GM21515 (cell line): ENCODE data around the gene DPP8.

Experiments used
- ATAC-seq: cut with Tn5 transposase; IDR thresholded peaks from one replicate; pipeline ENCODE4 v1.9.1; 2021; ENCODE audit not compliant: unreplicated experiment

Gene DPP8

DNA sequence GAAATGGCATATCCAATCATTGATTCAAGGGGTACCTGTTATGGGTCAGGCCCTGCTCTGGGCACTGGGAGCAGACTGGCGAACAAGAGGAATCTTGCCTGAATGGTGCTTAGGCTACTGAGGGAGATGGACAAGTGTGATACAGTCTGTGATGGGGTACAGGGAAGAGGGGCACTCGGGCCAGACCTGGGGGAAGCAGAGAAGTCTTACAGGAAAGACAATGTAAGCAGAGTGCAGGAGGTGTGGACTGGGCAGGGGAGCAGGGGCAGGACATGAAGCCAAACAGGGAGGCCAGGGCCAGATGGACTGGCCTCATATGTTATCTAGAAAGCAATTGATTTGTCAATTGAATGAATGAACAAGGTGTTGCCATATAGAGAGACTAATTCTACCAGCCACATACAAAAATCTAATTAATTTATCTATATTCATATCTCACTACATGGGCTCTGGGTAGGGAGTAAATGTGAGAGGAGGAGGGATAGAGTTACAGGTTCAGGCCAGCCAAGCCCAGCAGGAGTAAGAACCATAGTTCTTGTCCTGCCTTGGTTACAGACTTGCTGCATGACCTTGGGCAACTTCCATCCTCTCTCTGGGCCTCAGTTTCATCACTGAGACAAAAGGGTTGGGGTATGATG lies 91.2 kb downstream of the DPP8 start:
- no peak for ATAC-seq

DNA sequence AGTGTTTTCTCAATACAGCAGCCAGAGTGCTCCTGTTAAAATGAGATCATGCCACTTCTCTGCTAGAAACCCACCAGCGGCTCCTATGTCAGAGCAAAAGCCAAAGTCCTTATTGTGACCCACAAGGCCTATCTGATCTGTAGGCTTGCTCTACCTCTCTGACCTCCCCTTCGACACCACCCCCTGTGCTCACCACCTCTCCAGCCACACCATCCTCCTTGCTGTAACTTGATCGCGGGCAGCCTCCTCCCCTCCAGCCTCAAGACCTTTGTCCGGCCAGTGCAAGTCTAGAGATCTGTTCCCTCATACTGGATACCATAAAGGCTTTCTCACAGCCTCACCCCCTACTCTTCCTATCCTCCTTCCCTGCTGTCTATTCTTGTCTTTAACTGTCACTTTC lies 92.8 kb downstream of the DPP8 start:
- no peak for ATAC-seq

DNA sequence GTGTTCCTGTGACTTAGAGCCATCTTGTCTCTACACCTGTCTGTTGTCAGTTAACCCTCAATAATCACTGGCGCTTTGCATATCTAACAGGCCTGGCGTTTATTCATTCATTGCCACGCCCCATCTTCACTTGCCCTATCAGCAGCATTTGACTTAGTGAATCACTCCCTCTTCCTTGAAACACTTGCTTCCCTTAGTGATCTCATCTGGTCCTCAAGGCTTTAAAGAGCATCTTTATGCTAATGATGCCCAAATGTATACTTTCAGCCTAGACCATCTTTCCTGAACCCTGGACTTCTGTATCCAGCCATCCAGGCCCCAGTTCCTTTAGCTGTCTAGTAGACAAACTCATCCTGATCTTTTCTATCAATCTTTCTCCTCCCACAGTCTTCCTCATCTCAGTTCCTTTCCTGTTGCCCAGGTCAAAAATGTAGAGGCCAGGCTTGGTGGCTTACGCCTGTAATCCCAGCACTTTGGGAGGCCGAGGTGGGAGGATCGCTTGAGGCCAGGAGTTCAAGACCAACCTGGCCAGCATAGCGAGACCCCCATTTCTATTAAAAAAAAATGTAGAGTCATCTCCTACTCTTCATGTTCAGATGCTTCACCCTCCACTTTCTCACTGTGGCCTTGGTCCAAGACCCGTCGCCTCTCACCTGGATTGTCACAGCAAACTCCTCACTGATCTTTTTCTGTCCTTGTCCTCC lies 93.4 kb downstream of the DPP8 start:
- ATAC-seq, result no peak

DNA sequence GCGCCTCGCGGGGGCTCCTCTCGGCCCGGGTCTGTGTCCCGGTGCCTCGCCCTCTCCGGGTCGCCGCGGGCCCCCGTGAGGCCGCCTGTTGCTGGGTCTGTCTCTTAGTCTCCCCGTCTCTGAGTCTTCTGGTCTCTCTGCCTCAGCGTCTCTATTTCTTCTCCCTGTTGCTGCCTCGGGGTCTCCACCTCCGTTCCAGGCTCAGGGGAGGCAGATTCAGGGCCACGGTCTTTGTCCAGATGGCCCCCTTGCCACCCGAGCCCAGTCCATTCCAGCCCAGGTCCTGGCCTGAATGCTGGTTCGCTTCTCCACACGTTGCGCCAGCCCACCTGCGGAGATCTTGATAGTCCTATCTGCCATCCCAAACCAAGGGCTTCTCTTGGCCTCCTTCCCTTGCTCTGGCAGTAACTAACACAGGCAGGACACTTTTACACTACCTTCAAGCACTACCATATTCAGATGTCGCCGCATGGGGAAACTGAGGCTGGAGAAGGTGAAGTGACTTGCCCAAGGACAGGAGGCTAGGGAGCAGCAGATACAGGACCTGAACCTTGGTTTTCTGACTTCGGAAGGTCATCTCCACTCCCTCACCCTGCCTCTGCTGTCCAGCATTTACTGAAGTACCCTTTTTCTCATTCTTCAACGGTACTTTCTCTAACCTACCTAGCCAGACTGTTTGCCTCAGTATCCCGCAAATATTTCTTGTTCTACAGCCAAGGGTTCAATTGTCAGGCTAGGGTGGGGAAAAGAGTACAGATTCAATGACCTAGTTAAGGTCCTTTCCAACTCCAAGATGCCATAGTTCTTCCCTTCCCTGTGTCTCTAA lies 94.1 kb downstream of the DPP8 start:
- ATAC-seq, result no peak

DNA sequence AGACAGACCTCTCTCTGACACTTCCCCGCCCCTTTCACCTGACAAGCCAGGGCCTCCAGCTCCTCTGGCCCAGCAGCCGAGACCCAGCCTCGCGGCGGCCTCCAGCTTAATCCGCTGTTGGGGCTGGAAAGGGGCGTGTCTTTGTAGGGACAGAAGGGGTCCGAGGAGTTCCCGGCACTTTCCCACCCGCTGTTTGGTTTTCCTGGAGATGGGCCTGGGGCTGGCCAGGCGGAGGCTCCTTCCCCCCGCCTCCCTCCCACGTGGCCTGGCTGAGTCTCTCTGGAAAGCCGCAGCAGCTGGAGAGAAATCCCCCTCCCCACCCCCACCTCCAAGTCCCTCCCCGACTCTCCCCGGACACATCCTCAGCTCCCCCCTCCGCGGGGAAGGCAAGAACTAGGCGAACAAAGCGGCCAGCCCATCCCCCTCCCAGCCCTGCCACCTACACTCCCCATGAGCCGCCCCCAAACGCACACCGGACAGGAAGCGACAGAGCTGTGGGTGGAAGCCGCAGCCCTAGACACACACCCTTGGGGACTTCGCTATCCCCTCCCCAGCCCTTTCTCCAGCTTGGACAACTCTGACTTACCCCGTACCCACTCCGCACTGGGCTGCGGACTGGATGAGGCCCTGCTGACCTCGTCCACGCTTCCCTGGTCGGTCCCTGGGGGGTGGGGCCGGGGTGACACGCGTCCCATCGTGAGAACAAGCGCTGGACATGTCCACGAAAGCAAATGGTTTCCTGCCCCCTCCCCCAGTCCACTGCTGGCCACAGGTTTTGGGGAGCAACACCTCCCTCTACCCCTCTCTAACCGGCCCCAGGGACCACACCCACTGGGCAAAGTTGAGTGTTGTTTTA lies 95.9 kb downstream of the DPP8 start:
- no peak for ATAC-seq

DNA sequence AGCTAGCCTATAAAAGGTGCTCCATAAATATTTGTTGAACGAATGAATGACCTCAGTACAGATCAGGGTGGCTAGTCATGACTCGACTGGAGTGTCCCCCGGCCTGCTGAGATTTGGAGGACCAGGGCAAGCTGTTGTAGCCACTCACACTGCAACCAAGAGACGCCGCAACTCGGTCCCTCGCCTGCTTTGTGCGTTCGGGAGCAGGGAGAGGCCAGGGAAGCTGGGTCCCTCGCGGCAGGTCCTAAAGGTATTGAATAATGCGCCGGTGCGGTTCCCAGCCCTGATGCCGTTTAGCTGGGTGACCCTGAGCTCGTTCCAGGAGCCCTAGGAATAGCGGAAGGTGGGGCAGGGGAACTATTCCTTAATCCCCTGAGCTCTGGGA lies 96.5 kb downstream of the DPP8 start:
- ATAC-seq, result no peak

DNA sequence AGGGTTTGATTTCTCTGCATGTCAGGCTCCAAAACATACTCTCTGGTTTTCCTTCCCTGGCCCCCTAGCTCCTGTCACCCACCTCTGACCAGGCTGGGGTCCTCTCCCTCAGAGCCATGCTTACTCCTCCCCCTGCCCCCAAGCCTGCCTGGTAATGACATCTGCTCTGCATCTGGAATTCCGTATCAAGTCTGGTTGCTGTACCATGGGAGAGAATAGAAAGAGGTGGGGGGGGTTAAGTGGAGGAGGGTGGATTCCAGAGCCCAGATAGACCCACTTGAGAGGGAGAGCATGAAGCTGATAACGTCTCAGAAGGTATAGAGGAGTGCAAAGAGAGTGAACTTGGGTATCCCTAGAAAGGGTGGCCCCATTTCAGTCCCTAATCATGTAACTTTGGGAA lies 98.9 kb downstream of the DPP8 start:
- ATAC-seq, result no peak

DNA sequence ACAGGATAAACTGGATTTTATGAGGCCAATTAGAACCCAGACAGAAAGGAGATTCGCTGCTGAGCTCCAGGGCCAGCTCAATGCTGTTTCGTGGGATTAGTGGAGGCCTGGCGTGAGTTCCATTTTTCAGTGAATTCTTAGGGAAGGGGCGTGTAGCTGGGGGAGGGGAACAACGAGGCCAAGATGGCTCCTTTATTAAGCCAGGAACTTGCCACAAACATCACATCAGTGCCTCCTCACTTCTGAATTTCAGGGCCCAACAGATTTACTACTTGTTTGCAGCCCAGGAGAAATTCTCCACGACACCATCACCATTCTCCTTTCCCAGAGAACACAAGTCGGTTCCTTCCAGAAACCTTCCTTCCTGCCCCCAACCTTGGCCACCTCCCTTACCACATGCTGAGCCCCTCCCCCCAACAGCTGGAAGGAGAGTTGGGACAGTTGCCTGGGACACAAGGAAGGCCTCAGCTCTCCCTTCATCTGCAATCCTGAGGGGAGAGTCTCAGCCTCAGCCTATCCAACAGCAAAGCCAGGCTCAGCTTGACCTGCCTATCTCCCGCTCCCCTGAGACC lies 100.6 kb downstream of the DPP8 start:
- no peak for ATAC-seq

DNA sequence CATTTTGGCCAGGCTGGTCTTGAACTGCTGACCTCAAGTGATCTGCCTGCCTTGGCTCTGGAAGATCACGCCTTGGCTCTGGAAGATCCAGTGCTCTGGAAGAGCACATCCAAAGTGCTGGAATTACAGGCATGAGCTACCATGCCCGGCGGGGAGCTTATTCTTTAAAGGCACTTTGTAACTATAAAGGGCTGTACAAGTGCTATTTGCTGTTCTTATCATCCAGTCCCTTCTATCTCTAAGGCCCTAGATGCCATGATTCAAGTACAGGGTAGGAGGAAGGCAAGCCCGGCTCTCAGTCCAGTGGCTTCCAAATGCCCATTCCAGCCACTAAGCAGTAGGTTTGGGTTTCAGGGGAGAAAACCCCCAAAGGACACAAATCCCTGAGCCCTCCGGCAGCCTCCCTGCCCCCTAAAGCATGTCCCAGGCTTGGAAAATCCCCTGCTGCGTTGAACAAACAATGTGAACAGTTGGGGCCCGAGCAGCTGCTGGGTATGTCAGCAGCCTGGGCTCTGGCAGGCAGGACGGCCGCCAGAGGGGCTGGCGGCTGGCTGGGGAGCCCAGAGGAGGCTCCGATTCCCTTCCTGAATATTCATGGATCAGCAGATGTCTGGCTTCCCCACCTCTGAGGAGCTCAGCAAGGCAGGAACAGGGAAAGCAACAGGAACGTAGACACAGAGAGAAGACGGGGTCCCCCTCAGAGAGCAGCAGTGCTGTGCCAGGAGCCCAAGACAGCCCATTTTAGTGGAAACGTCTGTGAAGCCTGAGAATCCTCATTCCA lies 102.5 kb downstream of the DPP8 start:
- ATAC-seq, result no peak

DNA sequence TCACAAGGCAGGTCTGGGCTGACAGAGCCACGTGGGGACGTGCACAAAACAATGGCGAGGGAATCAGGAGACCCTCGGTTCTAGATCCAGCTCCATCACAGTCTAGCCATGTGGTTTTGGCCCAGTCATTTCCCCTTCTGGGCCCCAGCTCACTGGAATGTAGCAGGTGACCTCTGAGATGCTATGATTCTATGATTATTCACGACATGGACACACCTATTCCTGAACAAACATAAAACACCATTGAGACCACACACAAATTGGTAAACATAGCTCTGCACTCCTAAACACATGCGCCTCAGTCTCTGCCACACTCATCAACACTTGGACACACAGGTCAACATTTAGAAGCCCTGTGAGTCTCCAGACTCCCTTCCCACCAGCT lies 103.7 kb downstream of the DPP8 start:
- no peak for ATAC-seq

DNA sequence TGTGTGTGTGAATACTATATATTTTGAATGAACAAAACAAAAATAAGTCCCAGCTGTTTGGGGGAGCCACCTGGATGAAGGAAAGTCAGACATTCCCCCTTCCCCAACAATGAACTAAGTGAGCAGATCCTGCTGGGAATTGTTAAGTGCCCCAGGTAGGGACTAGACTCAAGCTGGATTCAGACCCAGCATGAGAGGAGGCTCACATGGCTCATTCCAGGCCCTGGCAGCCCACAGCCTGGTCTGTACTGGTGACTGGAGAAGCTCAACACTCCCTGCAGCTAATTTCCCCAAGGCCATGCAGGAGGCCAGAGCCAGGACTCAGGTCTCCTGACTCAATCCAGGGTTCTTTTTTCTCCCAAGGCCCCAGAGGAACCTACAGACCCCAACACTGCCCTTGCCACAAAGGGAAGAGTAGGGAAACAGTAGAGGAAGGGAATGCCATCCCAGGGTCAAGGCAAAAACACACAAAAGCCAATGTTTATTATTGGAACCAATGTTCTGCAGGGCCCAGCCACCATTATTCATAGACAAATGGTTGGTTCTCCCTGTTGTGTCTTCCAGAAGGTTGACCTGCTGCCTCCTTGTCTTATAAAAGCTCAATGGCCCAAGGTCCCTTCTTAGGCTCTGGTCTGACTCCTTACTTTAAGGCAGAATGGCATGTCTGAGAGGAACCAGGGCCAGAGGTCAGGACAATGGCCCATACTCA lies 104.3 kb downstream of the DPP8 start:
- ATAC-seq, result no peak

DNA sequence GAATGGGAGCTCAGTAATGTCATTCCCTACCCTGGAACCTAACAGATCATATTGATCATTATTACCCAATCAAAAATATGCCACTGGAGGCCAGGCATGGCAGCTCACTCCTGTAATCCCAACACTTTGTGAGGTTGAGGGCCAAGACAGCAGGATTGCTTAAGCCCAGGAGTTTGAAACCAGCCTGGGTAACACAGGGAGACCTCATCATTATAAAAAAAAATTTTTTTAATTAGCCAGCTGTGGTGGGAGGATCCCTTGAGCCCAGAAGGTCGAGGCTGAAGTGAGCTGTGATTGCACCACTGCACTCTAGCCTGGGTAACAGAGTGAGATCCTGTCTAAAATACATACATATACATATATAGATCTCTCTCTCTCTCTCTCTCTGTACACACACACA lies 104.9 kb downstream of the DPP8 start:
- ATAC-seq, result no peak

DNA sequence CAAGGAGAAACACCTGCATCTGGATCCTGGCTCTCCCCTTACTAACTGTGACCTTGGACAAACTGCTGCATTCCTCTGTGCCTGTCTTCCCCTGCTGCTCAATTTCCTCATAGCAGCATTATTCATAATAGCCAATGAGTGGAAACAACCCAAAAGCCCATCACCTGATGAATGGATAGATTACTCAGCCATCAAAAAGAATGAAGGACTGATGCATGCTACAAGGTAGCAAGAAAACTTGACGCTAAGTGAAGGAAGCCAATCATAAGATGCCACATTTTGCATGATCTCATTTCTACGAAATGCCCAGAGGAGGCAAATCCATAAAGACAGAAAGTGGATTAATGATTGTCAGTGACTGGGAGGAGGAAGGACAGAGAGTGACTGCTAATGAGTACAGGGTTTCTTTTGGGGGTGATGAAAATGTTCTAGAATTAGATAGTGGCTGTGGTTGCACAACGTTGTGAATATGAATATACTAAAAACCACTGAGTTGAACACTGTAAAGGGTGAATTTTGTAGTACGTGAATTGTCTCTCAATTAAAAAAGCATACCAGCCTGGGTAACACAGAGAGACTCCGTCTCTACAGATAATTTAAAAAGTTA lies 105.9 kb downstream of the DPP8 start:
- ATAC-seq, result no peak

DNA sequence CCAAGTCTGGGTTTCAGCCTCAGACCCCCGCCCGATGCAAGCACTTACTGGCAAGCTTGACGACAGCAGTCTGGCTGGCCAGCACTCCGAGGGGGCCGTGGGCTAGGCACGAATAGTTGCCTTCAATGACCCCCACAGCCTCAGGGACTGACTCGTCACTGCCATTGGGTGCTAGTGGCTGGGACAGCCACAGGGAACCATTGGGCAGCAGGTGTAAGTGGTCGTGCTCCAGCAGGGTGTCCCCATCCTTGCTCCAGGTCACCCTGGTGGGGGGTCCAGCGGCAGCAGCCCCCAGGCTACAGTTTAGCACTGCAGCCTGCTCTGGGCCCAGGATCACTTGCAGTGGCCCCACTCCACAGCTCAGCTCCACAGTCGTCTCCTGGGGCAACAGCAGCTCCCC lies 106.5 kb downstream of the DPP8 start:
- ATAC-seq, result no peak

DNA sequence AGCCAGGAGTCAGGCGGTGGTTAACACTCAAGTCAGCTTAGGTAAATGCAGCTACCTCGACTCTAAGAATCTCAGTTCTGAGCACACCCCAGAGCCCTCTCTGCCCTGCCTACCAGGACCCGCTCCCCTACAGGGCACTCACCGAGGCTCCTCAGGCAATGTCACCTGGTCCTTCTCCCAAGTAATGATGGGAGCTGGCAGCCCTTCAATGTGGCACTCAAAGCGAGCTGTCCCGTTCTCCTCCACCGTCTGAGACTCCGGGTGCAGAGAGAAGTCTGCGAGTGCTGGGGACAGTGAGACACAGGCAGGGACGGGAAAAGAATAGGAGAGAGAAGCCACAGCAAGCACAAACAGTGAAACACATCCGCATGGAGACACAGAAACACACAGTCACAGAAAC lies 107.5 kb downstream of the DPP8 start:
- no peak for ATAC-seq

DNA sequence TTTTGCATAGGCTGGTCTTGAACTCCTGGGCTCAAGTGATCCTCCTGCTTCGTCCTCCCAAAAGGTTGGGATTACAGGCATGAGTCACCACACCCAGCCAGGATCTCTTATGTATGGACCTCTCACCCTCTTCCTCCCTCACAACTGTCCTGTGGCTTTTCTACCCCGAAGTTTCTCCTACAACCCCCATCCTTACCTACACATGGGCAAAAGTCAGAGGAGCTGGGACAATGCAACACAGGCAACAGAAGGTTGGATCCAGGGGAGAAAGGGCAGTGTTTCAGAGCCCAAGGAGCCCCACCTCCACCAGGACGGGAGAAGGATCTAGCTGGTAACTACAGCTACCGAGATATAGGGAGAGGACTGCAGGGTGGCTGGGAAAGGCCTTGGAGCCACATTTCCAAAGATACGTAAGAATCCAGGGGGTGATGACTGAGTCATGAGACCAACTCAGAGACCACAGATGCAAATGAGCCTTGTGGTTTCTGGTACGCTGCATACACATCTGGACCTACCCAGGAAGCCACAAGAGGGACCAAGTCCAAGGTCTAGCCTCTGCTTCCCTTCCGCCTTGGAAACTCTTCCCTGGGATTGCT lies 108.4 kb downstream of the DPP8 start:
- peak; percentile 65 for ATAC-seq

DNA sequence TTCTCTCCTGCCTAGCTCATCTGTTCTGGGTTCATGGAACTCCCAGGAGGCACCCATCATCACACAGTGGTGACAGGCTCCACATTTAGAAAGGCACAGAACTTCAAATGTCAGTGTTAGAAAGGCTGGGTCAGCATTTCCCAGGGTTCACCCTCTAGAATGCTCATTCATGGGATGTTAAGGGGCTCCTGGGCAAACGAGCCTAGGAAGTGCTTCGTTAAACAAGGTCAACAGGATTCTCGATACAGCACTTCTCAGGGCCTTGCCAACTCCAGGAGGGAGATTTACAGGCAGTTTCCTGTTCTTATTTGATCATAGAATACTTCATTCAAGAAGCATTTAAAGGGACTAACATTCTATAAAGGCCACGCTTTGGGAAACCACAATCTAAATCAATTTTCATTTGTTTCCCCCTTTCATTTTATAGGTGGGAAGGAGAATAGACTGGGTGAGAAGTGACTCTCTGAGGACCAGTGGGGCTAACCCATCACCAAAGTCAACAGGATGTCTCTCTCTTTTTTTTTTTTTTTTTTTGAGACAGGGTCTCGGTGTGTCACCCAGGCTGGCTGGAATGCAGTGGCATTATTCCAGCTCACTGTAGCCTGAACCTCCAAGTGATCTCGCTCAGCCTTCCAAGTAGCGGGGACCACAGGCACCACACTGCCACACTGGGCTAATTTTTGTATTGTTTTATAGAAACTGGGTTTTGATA lies 109.0 kb downstream of the DPP8 start:
- ATAC-seq, result no peak

DNA sequence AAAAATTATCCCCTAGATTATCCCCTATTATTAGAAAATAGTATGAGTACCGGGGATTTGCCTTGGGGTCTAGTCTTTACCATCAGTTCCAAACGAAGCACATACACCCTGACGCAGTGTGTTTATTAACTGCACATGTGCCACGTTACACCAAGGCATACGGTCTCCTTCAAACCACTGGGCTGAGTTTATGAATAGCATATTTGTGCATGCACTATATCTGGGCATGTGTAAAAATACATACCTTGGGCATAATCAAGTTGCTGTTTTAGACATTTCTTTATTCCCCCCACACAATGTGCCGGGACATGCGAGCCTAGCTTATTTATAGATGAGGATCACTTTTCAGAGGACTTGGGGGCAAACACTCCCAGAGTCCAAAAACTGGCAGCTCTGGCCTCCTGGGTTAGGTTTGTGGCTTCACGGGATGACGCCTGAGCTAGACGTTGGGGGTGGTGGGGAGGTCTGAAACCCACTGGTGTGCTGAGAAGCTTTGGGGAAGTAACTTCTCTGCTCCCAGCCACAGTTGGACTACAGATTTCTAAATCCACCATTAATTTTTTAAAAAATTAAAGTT lies 111.0 kb downstream of the DPP8 start:
- no peak for ATAC-seq
